Nephron (organoid): ENCODE results near the gene SH2D7.

ENCODE experiments used
- H3K27ac Mint-ChIP-seq, 3 experiments: 2 replicates each; pipeline ENCODE4 v1.8.0; 2020; ENCODE audit warnings: mixed read lengths in 3 of 3, mild to moderate bottlenecking in 2 of 3, moderate library complexity in 1 of 3
- H3K27me3 Mint-ChIP-seq: 2 replicates; pipeline ENCODE4 v1.8.0; 2021; ENCODE audit warnings: low read depth, mild to moderate bottlenecking, moderate library complexity, mixed read lengths
- H3K36me3 Mint-ChIP-seq: 2 replicates; pipeline ENCODE4 v1.8.0; 2020; ENCODE audit warnings: low read depth, mixed read lengths
- H3K4me1 Mint-ChIP-seq: 2 replicates; pipeline ENCODE4 v1.8.0; 2020; ENCODE audit warnings: mixed read lengths
- H3K4me3 Mint-ChIP-seq, 3 experiments: 2 replicates each; pipeline ENCODE4 v1.8.0; 2020; ENCODE audit warnings: mild to moderate bottlenecking in 3 of 3, mixed read lengths in 3 of 3, moderate library complexity in 2 of 3
- H3K9me3 Mint-ChIP-seq: 2 replicates; pipeline ENCODE4 v1.8.0; 2020; ENCODE audit warnings: mixed read lengths
- TF ChIP-seq, protein P1 (sequence below), 3 experiments: fragments of 200-600 bp; sonication (generic); IDR thresholded peaks; one replicate each; pipeline ENCODE4 v1.5.0; 2021; ENCODE audit warnings: antibody characterized with exemption in 3 of 3; ENCODE audit not compliant: unreplicated experiment in 3 of 3

SH2D7 gene

DNA sequence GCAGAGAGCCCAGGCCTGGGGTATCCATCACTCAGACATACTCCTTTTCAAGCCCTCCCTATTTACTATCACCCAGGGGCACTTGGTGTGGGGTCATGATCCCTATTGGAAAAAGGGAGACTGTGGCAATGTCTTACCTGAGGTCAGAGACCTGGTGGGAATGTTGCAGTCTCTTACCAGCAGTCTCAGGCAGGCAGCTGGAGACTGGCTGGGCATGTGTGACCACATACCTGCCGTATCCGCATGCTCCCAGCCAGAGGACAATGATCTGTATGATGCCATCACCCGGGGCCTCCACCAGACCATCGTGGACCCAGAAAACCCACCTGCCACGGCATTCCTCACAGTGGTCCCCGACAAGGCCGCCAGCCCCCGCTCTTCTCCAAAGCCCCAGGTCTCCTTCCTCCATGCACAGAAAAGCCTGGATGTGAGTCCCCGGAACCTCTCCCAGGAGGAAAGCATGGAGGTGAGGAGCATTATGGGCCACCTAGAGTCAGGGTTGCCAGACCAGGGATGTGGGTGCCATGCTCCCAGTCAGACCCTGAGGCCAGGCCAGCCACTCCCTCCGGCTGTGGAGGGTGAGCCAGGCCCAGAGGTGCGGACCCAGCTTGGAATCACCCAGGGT, 5.9 kb downstream of the SH2D7 start:
- peaks cover 5% of the 10 kb centered on the region for H3K4me1 Mint-ChIP-seq

DNA sequence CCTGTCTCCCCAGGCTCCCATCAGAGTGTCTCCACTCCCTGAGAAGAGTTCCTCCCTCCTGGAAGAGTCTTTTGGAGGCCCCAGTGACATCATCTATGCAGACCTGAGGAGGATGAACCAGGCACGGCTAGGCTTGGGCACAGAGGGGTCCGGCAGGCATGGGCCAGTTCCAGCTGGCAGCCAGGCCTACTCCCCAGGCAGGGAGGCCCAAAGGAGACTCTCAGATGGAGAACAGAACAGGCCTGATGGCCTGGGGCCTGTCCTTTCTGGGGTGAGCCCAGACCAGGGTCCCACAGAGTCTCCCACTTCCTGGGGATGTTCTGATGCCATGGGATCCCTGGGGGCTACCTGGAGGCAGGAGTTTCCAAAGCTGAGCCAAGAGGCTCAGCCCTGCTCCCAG, 8.5 kb downstream of the SH2D7 start:
- TF ChIP-seq, protein P1, sequence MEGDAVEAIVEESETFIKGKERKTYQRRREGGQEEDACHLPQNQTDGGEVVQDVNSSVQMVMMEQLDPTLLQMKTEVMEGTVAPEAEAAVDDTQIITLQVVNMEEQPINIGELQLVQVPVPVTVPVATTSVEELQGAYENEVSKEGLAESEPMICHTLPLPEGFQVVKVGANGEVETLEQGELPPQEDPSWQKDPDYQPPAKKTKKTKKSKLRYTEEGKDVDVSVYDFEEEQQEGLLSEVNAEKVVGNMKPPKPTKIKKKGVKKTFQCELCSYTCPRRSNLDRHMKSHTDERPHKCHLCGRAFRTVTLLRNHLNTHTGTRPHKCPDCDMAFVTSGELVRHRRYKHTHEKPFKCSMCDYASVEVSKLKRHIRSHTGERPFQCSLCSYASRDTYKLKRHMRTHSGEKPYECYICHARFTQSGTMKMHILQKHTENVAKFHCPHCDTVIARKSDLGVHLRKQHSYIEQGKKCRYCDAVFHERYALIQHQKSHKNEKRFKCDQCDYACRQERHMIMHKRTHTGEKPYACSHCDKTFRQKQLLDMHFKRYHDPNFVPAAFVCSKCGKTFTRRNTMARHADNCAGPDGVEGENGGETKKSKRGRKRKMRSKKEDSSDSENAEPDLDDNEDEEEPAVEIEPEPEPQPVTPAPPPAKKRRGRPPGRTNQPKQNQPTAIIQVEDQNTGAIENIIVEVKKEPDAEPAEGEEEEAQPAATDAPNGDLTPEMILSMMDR (IDR thresholded peaks at IDR 0.05; ENCODE audit: unreplicated experiment in 3 of 3) = no peak

More for the DNA sequence above, 5.9 kb downstream of the SH2D7 start:
- no peak overlapping the region for H3K27ac Mint-ChIP-seq
- no peak overlapping the region for H3K4me3 Mint-ChIP-seq
- no peaks in the 10 kb centered on the region for H3K9me3 Mint-ChIP-seq
- TF ChIP-seq, protein P1 (IDR thresholded peaks at IDR 0.05; ENCODE audit: unreplicated experiment in 3 of 3) = no peak
- H3K36me3 Mint-ChIP-seq = no peaks in the 10 kb centered on the region
- H3K27me3 Mint-ChIP-seq = no peaks in the 10 kb centered on the region

DNA sequence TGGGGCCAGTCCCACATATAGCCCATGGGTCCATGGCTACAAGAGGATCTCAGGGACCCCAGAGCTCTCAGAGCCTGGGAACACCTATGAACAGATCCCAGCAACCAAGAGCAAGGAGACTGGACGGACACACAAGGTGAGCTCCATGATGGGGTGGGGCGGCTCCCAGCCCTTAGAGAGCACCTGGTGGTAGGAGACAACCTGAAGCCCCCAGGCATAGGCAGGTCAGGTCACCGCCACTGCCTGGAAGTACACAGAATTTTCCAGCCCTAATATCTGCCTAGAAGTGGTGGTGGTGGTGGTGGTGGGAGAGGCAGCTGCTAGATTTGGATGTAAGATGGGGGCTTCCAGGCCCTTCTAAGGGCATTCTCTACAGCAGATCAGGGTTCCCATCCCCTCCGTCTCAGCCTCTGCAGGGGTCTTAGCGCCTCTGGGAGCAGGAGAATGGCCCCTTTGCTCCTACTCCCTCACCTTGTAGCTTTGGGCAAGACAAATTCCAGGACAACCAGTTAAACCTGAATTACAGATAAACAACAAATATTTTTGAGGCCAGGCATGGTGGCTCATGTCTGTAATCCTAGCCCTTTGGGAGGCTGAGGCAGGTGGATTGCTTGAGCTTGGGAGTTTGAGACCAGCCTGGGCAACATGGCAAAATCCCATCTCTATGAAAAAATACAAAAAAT, 9.2 kb downstream of the SH2D7 start:
- H3K27ac Mint-ChIP-seq = no peak overlapping the region
- H3K9me3 Mint-ChIP-seq = no peaks in the 10 kb centered on the region
- no peak overlapping the region for H3K4me3 Mint-ChIP-seq
- H3K27me3 Mint-ChIP-seq = no peaks in the 10 kb centered on the region
- TF ChIP-seq, protein P1 (IDR thresholded peaks at IDR 0.05; ENCODE audit: unreplicated experiment in 3 of 3) = no peak
- no peaks in the 10 kb centered on the region for H3K36me3 Mint-ChIP-seq
- H3K4me1 Mint-ChIP-seq = peaks cover 8% of the 10 kb centered on the region

More for the DNA sequence above, 8.5 kb downstream of the SH2D7 start:
- H3K9me3 Mint-ChIP-seq = no peaks in the 10 kb centered on the region
- H3K27me3 Mint-ChIP-seq = no peaks in the 10 kb centered on the region
- peaks cover 8% of the 10 kb centered on the region for H3K4me1 Mint-ChIP-seq
- no peaks in the 10 kb centered on the region for H3K36me3 Mint-ChIP-seq
- no peak overlapping the region for H3K4me3 Mint-ChIP-seq
- H3K27ac Mint-ChIP-seq = no peak overlapping the region

DNA sequence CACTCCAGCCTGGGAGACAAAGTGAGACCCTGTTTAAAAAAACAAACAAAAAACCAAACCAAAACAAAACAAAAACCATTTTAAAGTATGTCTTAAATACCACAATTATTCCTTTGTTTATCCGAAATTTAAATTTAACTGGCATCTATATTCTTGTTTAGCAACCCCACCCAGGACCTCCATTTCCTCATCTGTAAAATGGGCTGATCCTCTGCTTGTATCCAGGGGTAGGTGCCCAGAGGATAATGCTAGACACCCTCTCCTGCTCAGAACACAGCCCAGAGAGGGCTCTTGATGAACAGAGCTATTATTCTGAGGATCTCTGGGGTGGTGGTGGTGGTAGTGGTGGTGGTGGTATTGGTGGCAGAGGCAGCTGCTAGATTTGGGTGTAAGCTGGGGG, 9.8 kb downstream of the SH2D7 start:
- TF ChIP-seq, protein P1 (IDR thresholded peaks at IDR 0.05; ENCODE audit: unreplicated experiment in 3 of 3) = no peak
- Mint-ChIP-seq H3K36me3 (no peaks in the 10 kb centered on the region), H3K27me3 (no peaks in the 10 kb centered on the region), H3K9me3 (no peaks in the 10 kb centered on the region), H3K4me3 (no peak overlapping the region), H3K4me1 (peaks cover 8% of the 10 kb centered on the region), H3K27ac (no peak overlapping the region)

DNA sequence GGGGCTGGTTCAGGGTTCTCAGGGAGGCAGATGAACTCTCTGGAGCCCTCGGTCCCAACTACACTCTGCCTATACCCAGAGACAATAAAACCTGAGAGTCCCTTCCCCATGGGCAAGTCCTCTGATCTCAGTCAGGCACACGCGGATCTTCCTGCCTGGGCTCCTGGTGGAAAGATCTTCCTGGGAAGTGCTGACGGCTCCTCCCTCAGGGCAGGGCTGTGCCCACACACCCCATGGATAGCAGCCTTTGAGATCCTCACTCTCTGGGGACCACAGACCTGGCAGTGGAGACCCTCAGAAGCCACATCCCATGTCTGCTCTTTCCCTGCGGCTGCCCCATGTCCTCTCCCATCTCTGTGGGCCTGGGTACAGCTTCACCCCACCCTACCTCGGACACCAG, 10.4 kb downstream of the SH2D7 start:
- Mint-ChIP-seq H3K36me3 (no peaks in the 10 kb centered on the region), H3K4me1 (peaks cover 8% of the 10 kb centered on the region)

More for the DNA sequence above, 10.4 kb downstream of the SH2D7 start:
- H3K27me3 Mint-ChIP-seq = no peaks in the 10 kb centered on the region
- no peaks in the 10 kb centered on the region for H3K9me3 Mint-ChIP-seq
- H3K27ac Mint-ChIP-seq = no peak overlapping the region
- TF ChIP-seq, protein P1 (IDR thresholded peaks at IDR 0.05; ENCODE audit: unreplicated experiment in 3 of 3) = no peak
- H3K4me3 Mint-ChIP-seq = no peak overlapping the region
